GM12874 (cell line): Measurements from ENCODE around the gene TOP3B.

ENCODE experiments used
- TF ChIP-seq, protein P1 (sequence below): IDR thresholded peaks from 2 replicates; pipeline ENCODE4 v1.5.1; 2011; ENCODE audit warnings: low read depth, mild to moderate bottlenecking, control low read depth, low read length, moderate library complexity; ENCODE audit not compliant: insufficient read depth

Gene TOP3B

GRCh38 chr22:21921729-21922128 lies 60.9 kb downstream of the TOP3B start:
- TF ChIP-seq, protein P1, sequence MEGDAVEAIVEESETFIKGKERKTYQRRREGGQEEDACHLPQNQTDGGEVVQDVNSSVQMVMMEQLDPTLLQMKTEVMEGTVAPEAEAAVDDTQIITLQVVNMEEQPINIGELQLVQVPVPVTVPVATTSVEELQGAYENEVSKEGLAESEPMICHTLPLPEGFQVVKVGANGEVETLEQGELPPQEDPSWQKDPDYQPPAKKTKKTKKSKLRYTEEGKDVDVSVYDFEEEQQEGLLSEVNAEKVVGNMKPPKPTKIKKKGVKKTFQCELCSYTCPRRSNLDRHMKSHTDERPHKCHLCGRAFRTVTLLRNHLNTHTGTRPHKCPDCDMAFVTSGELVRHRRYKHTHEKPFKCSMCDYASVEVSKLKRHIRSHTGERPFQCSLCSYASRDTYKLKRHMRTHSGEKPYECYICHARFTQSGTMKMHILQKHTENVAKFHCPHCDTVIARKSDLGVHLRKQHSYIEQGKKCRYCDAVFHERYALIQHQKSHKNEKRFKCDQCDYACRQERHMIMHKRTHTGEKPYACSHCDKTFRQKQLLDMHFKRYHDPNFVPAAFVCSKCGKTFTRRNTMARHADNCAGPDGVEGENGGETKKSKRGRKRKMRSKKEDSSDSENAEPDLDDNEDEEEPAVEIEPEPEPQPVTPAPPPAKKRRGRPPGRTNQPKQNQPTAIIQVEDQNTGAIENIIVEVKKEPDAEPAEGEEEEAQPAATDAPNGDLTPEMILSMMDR: no peak

- TF ChIP-seq, protein P1: no peak
These were observed 61.3 kb downstream of the TOP3B start for GRCh38 chr22:21921184-21921721.

DNA sequence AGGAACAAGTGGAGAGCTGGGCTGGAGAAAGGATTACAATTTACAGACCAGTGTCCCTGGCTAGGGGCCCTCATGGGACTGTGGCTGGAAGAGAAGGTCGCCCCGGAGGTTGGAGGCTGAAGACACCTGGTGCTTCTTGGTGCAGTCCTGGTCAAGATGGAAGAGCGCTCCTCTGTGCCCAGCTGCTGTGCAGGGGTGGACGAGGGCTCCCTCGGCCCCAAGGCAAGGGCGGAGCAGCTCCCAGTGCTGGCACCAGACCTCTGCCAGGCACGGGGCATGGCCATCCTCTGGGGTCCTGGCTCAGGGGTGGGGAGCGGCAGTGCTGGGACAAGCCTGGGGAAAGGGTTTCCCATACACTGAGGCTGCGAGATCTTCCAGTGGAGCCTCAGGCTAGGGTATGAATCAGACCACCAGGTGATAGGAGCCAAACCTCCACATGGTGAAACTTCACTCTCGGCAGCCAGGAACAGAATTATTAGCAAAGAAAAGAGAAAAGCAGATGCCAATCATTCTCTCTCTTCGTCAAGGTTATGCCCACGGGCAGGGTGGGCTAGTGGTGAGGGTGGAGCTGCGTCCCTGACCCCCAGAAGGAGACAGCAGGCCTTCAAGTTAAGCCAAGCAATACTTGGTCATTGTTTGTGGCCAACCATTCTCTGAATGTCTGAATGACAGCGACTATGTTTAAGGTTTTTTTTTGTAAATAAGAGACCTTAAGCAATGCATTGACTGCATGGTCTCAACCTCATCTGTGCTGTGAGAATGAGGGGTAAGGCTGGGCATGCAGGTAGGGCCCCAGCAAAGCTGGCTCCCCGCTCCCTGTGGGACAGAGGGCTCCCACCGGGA lies 62.0 kb downstream of the TOP3B start:
- TF ChIP-seq, protein P1: no peak

GRCh38 chr22:21919526-21920307 lies 62.9 kb downstream of the TOP3B start:
- TF ChIP-seq, protein P1: no peak

GRCh38 chr22:21918466-21919185 lies 64.0 kb downstream of the TOP3B start:
- TF ChIP-seq, protein P1: no peak

DNA sequence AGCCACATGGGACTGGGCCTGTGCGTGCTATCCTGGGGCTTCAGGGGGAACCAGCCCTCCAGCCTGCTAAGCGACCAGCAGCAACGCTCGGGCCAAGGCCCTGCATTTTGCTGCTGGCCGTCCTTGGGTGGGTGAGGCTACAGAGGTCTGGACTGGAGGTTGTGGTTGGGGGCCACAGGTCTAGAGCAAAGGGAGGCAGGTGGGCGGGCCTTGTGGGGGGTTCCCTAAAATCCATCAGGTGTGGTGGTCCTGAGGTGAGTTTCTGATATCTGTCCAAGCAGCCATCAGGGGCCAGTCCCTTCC lies 64.7 kb downstream of the TOP3B start:
- TF ChIP-seq, protein P1: no peak

DNA sequence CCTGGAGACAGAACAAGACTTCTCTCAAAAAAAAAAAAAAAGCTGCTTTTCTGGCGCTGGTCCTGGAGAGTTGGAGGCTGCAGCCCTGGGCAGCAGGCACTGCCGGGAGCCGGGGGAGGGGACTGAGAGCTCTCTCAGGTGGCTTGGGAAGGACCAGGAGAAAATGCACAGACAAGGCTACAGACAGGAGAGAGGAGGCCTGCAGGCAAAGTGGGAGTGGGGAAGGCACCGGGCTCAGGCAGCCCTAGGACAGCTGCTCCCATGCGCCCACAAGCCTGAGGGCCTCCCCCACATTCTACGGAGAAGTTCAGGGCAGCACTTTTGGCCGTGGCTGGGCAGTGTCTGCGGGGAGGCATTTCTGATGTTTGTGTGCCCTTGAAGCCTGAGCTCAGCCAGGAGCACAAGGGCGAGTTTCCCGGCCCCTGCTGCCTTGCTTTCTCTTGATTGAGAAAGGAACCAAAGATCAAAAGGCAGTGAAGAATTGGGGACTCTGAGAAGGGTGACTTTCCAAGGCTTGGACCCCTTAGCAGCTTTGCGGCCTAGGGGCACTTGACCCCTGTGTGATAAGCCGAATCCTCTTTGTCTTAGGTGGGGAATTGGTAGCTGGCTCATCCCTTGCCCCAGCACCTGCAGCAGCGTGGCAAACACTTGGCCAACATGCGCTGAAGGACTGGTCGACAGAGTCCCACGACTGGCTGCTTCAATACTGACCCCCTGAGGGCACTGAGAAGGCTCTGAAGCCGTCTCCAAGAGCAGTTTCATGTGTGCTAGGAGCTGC lies 65.2 kb downstream of the TOP3B start:
- TF ChIP-seq, protein P1: no peak
